Measurements from ENCODE around the gene ARHGAP19.

ARHGAP19 gene

GRCh38 chr10:97321032-97321803 lies 28.8 kb upstream of the ARHGAP19 start:
- Histone ChIP-seq H3F3A (ENCODE audit: insufficient read depth, low read length) (peaks cover 9% of the 10 kb centered on the region; the same call in 1 of the 2 replicates), H3K4me2 (ENCODE audit: low read depth, low read length) (peak overlapping the region; percentile 98), H3K9ac (ENCODE audit: low read length) (peak overlapping the region; percentile 55; the same call in 1 of the 2 replicates), H3K27me3 (replicated peaks; ENCODE audit: insufficient read depth, low read length) (no peaks in the 10 kb centered on the region), H3K36me3 (replicated peaks; ENCODE audit: insufficient read depth, low read length) (no peaks in the 10 kb centered on the region), H3K9me2 (replicated peaks; ENCODE audit: insufficient read depth, low read length) (no peaks in the 10 kb centered on the region), H3K4me1 (ENCODE audit: low read length) (0 out of 2 replicates have a peak, but pooled peaks cover 5% of the 10 kb centered on the region), H4K20me1 (ENCODE audit: insufficient read depth, low read length) (no peaks in the 10 kb centered on the region), H2AFZ (ENCODE audit: low read length) (peak overlapping the region; percentile 96), H3K4me3 (ENCODE audit: low read length) (peak overlapping the region; percentile 71), H3K27ac (ENCODE audit: low read length) (no peak overlapping the region), H3K9me3 (replicated peaks; ENCODE audit: insufficient read depth, low read length) (no peaks in the 10 kb centered on the region), H3K79me2 (ENCODE audit: low read length) (no peaks in the 10 kb centered on the region)
- TF ChIP-seq EZH2 (optimal IDR thresholded peaks at IDR 0.05; ENCODE audit: low read depth, low read length), result no peak
- TF ChIP-seq EZH2phosphoT487 (IDR thresholded peaks at IDR 0.05; ENCODE audit: low read length), result no peak
- TF ChIP-seq CTCF (IDR thresholded peaks at IDR 0.05; ENCODE audit: low read length), result no peak
- no peak for DNase-seq

GRCh38 chr10:97320480-97321031 lies 28.1 kb upstream of the ARHGAP19 start:
- H3K9me3 ChIP-seq (replicated peaks; ENCODE audit: insufficient read depth, low read length), result no peaks in the 10 kb centered on the region
- peak overlapping the region; percentile 98 for H3K4me2 ChIP-seq (ENCODE audit: low read depth, low read length)
- TF ChIP-seq EZH2 (optimal IDR thresholded peaks at IDR 0.05; ENCODE audit: low read depth, low read length) (no peak), EZH2phosphoT487 (IDR thresholded peaks at IDR 0.05; ENCODE audit: low read length) (no peak), CTCF (IDR thresholded peaks at IDR 0.05; ENCODE audit: low read length) (no peak; the same call in 1 of the 2 replicates)
- DNase-seq, result no peak
- peak overlapping the region; percentile 96 for H2AFZ ChIP-seq (ENCODE audit: low read length)
- H3K27ac ChIP-seq (ENCODE audit: low read length), result no peak overlapping the region
- H3K9ac ChIP-seq (ENCODE audit: low read length), result peak overlapping the region; percentile 55; the same call in 1 of the 2 replicates
- peaks cover 9% of the 10 kb centered on the region; the same call in 1 of the 2 replicates for H3F3A ChIP-seq (ENCODE audit: insufficient read depth, low read length)
- peak overlapping the region; percentile 71 for H3K4me3 ChIP-seq (ENCODE audit: low read length)
- H3K27me3 ChIP-seq (replicated peaks; ENCODE audit: insufficient read depth, low read length), result no peaks in the 10 kb centered on the region
- H3K9me2 ChIP-seq (replicated peaks; ENCODE audit: insufficient read depth, low read length), result no peaks in the 10 kb centered on the region
- 0 out of 2 replicates have a peak, but pooled peaks cover 5% of the 10 kb centered on the region for H3K4me1 ChIP-seq (ENCODE audit: low read length)
- H3K36me3 ChIP-seq (replicated peaks; ENCODE audit: insufficient read depth, low read length), result no peaks in the 10 kb centered on the region
- H3K79me2 ChIP-seq (ENCODE audit: low read length), result no peaks in the 10 kb centered on the region
- no peaks in the 10 kb centered on the region for H4K20me1 ChIP-seq (ENCODE audit: insufficient read depth, low read length)

GRCh38 chr10:97319671-97320479 lies 27.4 kb upstream of the ARHGAP19 start:
- H3F3A ChIP-seq (ENCODE audit: insufficient read depth, low read length), result peaks cover 9% of the 10 kb centered on the region; the same call in 1 of the 2 replicates
- H2AFZ ChIP-seq (ENCODE audit: low read length), result peak overlapping the region; percentile 96
- no peaks in the 10 kb centered on the region for H3K9me2 ChIP-seq (replicated peaks; ENCODE audit: insufficient read depth, low read length)
- H3K36me3 ChIP-seq (replicated peaks; ENCODE audit: insufficient read depth, low read length), result no peaks in the 10 kb centered on the region
- H4K20me1 ChIP-seq (ENCODE audit: insufficient read depth, low read length), result no peaks in the 10 kb centered on the region
- DNase-seq, result peak; percentile 62
- H3K9me3 ChIP-seq (replicated peaks; ENCODE audit: insufficient read depth, low read length), result no peaks in the 10 kb centered on the region
- peak overlapping the region; percentile 55; the same call in 1 of the 2 replicates for H3K9ac ChIP-seq (ENCODE audit: low read length)
- peak overlapping the region; percentile 71 for H3K4me3 ChIP-seq (ENCODE audit: low read length)
- TF ChIP-seq CTCF (IDR thresholded peaks at IDR 0.05; ENCODE audit: low read length) (peak; percentile 41), EZH2phosphoT487 (IDR thresholded peaks at IDR 0.05; ENCODE audit: low read length) (no peak)
- peak overlapping the region; percentile 98 for H3K4me2 ChIP-seq (ENCODE audit: low read depth, low read length)
- 0 out of 2 replicates have a peak, but pooled peaks cover 5% of the 10 kb centered on the region for H3K4me1 ChIP-seq (ENCODE audit: low read length)
- no peak overlapping the region for H3K27ac ChIP-seq (ENCODE audit: low read length)
- no peaks in the 10 kb centered on the region for H3K79me2 ChIP-seq (ENCODE audit: low read length)
- H3K27me3 ChIP-seq (replicated peaks; ENCODE audit: insufficient read depth, low read length), result no peaks in the 10 kb centered on the region
